Heart right ventricle (tissue), 16 donors: Measurements from ENCODE around the gene IFT80. TPM values are rescaled to one million over a fixed set of nuclear protein-coding genes. Genes with fewer than 3 reads are reported as not detected.

Experiments used
- ATAC-seq, 8 donors: fragments of 200-7000 bp; cut with Tn5 transposase; one replicate each; pipeline ENCODE4 v1.9.1; 2020; ENCODE audit warnings: mild to moderate bottlenecking in 8 of 8, moderate library complexity in 8 of 8, moderate number of reproducible peaks in 1 of 8
- DNase-seq, 2 donors: peaks; one replicate each; pipeline ENCODE4 v3.0.0-alpha.2; 2020
- H3K27ac ChIP-seq, 10 donors: fragments of 200-600 bp; sonication (generic) in 2 of 10; one replicate each; pipeline versions ENCODE4 v1.5.0 to v1.8.0; 2020 to 2022; ENCODE audit warnings: mild to moderate bottlenecking in 3 of 10
- H3K27me3 ChIP-seq, 7 donors: fragments of 200-600 bp; one replicate each; pipeline ENCODE4 v1.8.0; 2021 to 2022; ENCODE audit warnings: mild to moderate bottlenecking in 2 of 7
- H3K36me3 ChIP-seq, 9 donors: fragments of 200-600 bp; sonication (generic) in 1 of 9; one replicate each; pipeline versions ENCODE4 v1.5.0 to v1.8.0; 2020 to 2022; ENCODE audit warnings: mild to moderate bottlenecking in 2 of 9
- H3K4me1 ChIP-seq, 9 donors: fragments of 200-600 bp; sonication (generic) in 1 of 9; one replicate each; pipeline versions ENCODE4 v1.5.0 to v1.8.0; 2020 to 2022; ENCODE audit warnings: mild to moderate bottlenecking in 4 of 9
- H3K4me3 ChIP-seq, 10 donors: fragments of 200-600 bp; sonication (generic) in 2 of 10; one replicate each; pipeline versions ENCODE4 v1.5.0 to v1.8.0; 2020 to 2022; ENCODE audit warnings: mild to moderate bottlenecking in 7 of 10, moderate library complexity in 2 of 10
- H3K9me3 ChIP-seq, 11 donors: fragments of 200-600 bp in 10 of 11; sonication (generic) in 2 of 11; one replicate each; pipeline versions ENCODE4 v1.5.0 to v1.8.0; 2013 to 2022; ENCODE audit warnings: mild to moderate bottlenecking in 2 of 11, control low read depth in 1 of 11, moderate library complexity in 1 of 11
- WGBS, 2 donors: extraction: QIAGEN DNeasy Blood & Tissue Kit; methylation state at CpG; one replicate each; pipeline ENCODE4 v1.1.7; 2013; ENCODE audit warnings: inconsistent platforms in 1 of 2; 5-methylcytosine and 5-hydroxymethylcytosine counted together
- intact Hi-C, 10 donors: fragments of 100-400 bp; cut with DNase I; formaldehyde crosslinking; loops; one replicate each; pipeline versions ENCODE4 v1.11.1 to v1.14.2; 2022
- polyA plus RNA-seq, 2 donors: library from polyadenylated mRNA; stranded (reverse); fragments of 200-250 nt; gene quantifications; one replicate each; pipeline ENCODE4 v1.2.3, GENCODE V29; 2013
- total RNA-seq, 10 donors: library from RNA; stranded (reverse); fragmentation: NEBNext Ultra II Directional in 3 of 10; extraction: Animal tissue kit (Norgen Biotek cat#: 25700) in 3 of 10; gene quantifications; one replicate each; pipeline versions ENCODE4 v1.2.1 to v1.2.4, GENCODE V29; 2021 to 2023
- TF ChIP-seq, protein P1 (sequence below), 9 donors: fragments of 200-600 bp; sonication (generic) in 2 of 9; IDR thresholded peaks; one replicate each; pipeline versions ENCODE4 v1.5.0 to v1.8.0; 2021 to 2022; ENCODE audit warnings: antibody characterized with exemption in 9 of 9, mild to moderate bottlenecking in 5 of 9, moderate library complexity in 1 of 9
- donor health status: Arrhythmogenic right ventricular cardiomyopathy.
- donor health status: ischemic (EF 13 %, LVEDD 7.1; RV severe dilation, severe dysfunction).
- donor health status: healthy with polysubstance abuse.
- donor health status: DM: no; HTN: yes; CAD: no.
- donor health status: DM: no; HTN: no; CAD: no.
- donor health status: ischemic (EF 25% LVEDD 6.9; RV normal size, moderate dysfunction).
- donor health status: ischemic (EF 25% LVEDD 5.7; RV mildly dilated, moderate dysfunction).
- donor health status: healthy.
- donor health status: DM: yes; HTN: yes; CAD: no.
- donor health status: Ischemic cardiomyopathy.
- donor health status: ischemic (EF 35%, LVEDD 5.7; RV mildly dilated, moderate dysfunction).
- donor health status: nonischemic (EF 11% LVEDD 7.7; RV severe dilation, severe dysfunction).
- donor health status: DM: yes; HTN: yes; CAD: no.
- donor health status: PGD.
- donor health status: ischemic (EF 29% LVEDD 5.4; RV normal size, mild dysfunction).
- donor health status: nonischemic (EF 23%, LVEDD 6.1; RV moderate dilation, normal function).

IFT80 gene
- total and polyA plus RNA-seq, 12 donors, result 5.3 to 16.3 (median 14.2) TPM

- intact Hi-C loops, result loop anchor here in 3 of 10 donors (5.0 to 10.0 kb wide), 3 partner anchors 250 to 383 kb away; no protein-coding TSS in a partner anchor
- H3K9me3 ChIP-seq, result no peaks in the 10 kb centered on the region
- no peaks in the 10 kb centered on the region for H3K4me1 ChIP-seq
- H3K27ac ChIP-seq, result no peak overlapping the region
- H3K36me3 ChIP-seq, result peaks cover 0 to 98% (median 35%) of the 10 kb centered on the region in 9 donors
- 64 to 76% methylated on average over 3 of the region's 3 CpGs for WGBS, 2 donors
- no peaks in the 10 kb centered on the region for H3K27me3 ChIP-seq
- TF ChIP-seq, protein P1, sequence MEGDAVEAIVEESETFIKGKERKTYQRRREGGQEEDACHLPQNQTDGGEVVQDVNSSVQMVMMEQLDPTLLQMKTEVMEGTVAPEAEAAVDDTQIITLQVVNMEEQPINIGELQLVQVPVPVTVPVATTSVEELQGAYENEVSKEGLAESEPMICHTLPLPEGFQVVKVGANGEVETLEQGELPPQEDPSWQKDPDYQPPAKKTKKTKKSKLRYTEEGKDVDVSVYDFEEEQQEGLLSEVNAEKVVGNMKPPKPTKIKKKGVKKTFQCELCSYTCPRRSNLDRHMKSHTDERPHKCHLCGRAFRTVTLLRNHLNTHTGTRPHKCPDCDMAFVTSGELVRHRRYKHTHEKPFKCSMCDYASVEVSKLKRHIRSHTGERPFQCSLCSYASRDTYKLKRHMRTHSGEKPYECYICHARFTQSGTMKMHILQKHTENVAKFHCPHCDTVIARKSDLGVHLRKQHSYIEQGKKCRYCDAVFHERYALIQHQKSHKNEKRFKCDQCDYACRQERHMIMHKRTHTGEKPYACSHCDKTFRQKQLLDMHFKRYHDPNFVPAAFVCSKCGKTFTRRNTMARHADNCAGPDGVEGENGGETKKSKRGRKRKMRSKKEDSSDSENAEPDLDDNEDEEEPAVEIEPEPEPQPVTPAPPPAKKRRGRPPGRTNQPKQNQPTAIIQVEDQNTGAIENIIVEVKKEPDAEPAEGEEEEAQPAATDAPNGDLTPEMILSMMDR (IDR thresholded peaks at IDR 0.05), result no peak
- DNase-seq (no peak), ATAC-seq (no peak)
- H3K4me3 ChIP-seq, result no peak overlapping the region
Observed at GRCh38 chr3:160417311-160417710, 18.3 kb upstream of the IFT80 start.

DNA sequence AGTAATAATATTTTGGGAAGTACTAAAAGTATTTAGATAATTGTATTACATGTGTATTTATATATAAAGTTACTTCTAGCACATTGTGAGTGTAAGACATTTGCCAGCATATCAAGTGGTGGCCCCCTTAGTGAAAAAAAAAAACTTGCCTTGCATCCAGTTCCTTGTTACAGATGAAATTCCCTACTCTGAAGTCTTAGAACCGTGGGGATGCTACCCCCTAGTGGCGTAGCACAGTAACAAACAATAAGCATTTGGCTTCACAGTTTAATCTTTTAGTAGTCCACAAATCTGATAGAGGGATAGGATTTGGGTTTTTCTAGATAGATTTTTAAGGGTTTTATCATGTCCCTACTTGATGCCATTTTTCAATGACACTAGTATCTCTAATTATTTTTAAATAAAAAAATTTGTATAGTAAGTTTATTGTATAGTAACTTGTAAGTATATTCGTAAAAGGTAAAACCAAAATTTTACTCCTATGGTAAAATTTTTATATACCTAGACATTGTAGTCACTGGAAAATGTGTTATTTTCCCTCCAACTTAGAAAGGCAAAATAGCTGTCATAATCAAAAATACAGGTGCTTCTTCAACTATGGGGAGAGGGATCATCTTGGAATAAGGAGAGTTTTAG lies 14.7 kb upstream of the IFT80 start:
- intact Hi-C loops, result loop anchor here in 9 of 10 donors (2.0 to 10.0 kb wide), 6 partner anchors 249 to 381 kb away; no protein-coding TSS in a partner anchor
- Histone ChIP-seq H3K9me3 (no peaks in the 10 kb centered on the region), H3K27ac (no peak overlapping the region), H3K27me3 (no peaks in the 10 kb centered on the region), H3K4me1 (no peaks in the 10 kb centered on the region), H3K36me3 (peaks cover 0 to 84% (median 21%) of the 10 kb centered on the region in 9 donors), H3K4me3 (no peak overlapping the region)
- peak in 6 of 8 donors; percentile 11 to 74 (median 63) for ATAC-seq
- DNase-seq, result peak; percentile 11 to 67
- WGBS, 2 donors, result 38 to 43% methylated on average over 3 of the region's 3 CpGs
- TF ChIP-seq, protein P1 (IDR thresholded peaks at IDR 0.05), result peak; percentile 71 to 95 (median 90)

- WGBS, 2 donors, result 42 to 81% methylated on average over 1 of the region's 1 CpG
- Histone ChIP-seq H3K27ac (no peak overlapping the region), H3K36me3 (peaks cover 0 to 84% (median 16%) of the 10 kb centered on the region in 9 donors), H3K4me3 (no peak overlapping the region), H3K4me1 (no peaks in the 10 kb centered on the region), H3K27me3 (no peaks in the 10 kb centered on the region), H3K9me3 (no peaks in the 10 kb centered on the region)
- DNase-seq (no peak), ATAC-seq (no peak)
- TF ChIP-seq, protein P1 (IDR thresholded peaks at IDR 0.05), result no peak
- intact Hi-C loops, result loop anchor here in 9 of 10 donors (2.0 to 10.0 kb wide), 6 partner anchors 248 to 380 kb away; no protein-coding TSS in a partner anchor
Observed at GRCh38 chr3:160412477-160412876, 13.5 kb upstream of the IFT80 start.

DNA sequence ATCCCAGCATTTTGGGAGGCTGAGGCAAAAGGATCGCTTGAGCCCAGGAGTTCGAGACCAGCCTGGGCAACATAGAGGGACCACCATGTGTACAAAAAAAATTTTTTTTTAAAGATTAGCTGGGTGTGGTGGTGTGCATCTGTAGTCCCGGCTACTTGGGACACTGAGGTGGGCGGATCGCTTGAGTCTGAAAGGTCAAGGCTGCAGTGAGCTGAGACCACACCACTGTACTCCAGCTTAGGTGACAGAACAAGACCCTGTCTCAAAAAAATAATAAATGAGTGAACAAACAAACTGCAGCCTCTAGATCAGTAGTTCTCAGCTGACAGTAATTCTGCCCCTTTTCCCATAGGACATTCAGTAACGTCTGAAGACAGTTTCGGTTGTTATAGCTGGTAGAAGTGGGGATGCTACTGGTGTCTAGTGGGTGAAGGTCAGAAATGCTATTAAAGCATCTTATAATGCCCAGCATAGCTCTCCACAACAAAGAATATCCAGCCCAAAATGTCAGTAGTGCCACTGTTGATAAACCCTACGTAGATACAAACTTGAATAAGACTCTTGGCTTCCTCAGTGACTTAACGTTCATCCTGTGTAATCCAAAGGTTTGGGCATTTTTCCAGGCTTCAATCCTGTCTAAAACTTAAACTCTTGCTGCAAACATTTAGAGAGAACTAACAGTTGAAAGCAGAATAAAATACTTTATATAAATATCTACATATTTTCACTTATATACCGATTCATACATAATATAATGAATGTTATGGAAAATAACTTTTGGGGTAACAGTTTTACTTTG lies 11.0 kb upstream of the IFT80 start:
- no peak overlapping the region for H3K27ac ChIP-seq
- H3K4me1 ChIP-seq, result peaks cover 0 to 5% (median 0%) of the 10 kb centered on the region in 9 donors
- H3K27me3 ChIP-seq, result no peaks in the 10 kb centered on the region
- no peak for DNase-seq
- TF ChIP-seq, protein P1 (IDR thresholded peaks at IDR 0.05), result no peak
- ATAC-seq, result no peak
- intact Hi-C loops, result loop anchor here in 7 of 10 donors (5.0 to 10.0 kb wide), 4 partner anchors 245 to 378 kb away; no protein-coding TSS in a partner anchor
- WGBS, 2 donors, result 74 to 76% methylated on average over 10 of the region's 10 CpGs
- peaks cover 0 to 83% (median 0%) of the 10 kb centered on the region in 9 donors for H3K36me3 ChIP-seq
- H3K9me3 ChIP-seq, result no peaks in the 10 kb centered on the region
- H3K4me3 ChIP-seq, result no peak overlapping the region
